ENCODE results near the gene PDE6G.

DNA sequence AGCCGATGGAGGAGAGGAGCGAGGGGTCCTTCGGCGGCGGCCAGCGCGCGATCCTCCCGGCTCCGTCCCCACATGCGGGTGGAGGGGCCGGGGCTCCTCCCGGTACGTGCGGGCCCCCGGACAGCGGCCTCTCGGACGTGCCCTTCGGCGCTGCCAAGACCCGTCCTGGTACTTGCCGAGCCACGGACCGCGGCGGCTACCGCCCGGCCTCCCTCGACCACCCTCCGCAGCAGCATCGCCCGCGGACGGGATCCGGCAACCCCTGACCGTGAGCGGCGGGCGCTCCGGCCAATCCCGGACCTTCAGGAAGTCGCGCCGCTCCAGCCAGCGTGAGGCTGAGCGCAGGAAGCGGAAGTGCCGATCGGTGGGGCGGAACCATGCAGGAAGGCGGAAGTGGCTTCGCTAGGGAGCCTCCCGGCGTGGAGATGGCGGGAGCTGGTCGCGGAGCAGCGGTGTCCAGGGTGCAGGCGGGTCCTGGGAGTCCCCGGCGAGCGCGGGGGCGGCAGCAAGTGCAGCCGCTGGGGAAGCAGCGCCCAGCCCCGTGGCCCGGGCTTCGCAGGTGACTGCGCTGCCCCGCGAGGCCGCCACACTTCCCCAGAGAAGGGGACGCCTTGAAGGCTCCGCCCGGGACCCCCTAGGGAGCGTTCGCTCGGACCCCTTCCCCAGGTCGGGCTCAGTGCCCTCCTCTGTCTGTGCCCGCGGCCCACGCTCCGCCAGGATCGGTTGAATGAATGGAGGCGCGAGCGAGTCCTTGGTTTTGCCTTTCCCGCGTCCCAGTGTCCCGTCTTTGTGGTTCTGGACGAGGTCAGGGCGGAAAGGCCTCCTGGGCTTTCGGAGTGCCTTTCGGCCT is 10.2 kb upstream of the PDE6G start, which contains the start of the genes CCDC137 and OXLD1:
- peak; percentile 98 for TF ChIP-seq POLR2AphosphoS5 (IDR thresholded peaks at IDR 0.05; ENCODE audit: low read depth)
- TF ChIP-seq, protein P1, sequence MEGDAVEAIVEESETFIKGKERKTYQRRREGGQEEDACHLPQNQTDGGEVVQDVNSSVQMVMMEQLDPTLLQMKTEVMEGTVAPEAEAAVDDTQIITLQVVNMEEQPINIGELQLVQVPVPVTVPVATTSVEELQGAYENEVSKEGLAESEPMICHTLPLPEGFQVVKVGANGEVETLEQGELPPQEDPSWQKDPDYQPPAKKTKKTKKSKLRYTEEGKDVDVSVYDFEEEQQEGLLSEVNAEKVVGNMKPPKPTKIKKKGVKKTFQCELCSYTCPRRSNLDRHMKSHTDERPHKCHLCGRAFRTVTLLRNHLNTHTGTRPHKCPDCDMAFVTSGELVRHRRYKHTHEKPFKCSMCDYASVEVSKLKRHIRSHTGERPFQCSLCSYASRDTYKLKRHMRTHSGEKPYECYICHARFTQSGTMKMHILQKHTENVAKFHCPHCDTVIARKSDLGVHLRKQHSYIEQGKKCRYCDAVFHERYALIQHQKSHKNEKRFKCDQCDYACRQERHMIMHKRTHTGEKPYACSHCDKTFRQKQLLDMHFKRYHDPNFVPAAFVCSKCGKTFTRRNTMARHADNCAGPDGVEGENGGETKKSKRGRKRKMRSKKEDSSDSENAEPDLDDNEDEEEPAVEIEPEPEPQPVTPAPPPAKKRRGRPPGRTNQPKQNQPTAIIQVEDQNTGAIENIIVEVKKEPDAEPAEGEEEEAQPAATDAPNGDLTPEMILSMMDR (conservative IDR thresholded peaks at IDR 0.05; ENCODE audit: low read depth in 2 of 2) = no peak
- TF ChIP-seq, protein P2, sequence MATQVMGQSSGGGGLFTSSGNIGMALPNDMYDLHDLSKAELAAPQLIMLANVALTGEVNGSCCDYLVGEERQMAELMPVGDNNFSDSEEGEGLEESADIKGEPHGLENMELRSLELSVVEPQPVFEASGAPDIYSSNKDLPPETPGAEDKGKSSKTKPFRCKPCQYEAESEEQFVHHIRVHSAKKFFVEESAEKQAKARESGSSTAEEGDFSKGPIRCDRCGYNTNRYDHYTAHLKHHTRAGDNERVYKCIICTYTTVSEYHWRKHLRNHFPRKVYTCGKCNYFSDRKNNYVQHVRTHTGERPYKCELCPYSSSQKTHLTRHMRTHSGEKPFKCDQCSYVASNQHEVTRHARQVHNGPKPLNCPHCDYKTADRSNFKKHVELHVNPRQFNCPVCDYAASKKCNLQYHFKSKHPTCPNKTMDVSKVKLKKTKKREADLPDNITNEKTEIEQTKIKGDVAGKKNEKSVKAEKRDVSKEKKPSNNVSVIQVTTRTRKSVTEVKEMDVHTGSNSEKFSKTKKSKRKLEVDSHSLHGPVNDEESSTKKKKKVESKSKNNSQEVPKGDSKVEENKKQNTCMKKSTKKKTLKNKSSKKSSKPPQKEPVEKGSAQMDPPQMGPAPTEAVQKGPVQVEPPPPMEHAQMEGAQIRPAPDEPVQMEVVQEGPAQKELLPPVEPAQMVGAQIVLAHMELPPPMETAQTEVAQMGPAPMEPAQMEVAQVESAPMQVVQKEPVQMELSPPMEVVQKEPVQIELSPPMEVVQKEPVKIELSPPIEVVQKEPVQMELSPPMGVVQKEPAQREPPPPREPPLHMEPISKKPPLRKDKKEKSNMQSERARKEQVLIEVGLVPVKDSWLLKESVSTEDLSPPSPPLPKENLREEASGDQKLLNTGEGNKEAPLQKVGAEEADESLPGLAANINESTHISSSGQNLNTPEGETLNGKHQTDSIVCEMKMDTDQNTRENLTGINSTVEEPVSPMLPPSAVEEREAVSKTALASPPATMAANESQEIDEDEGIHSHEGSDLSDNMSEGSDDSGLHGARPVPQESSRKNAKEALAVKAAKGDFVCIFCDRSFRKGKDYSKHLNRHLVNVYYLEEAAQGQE (IDR thresholded peaks at IDR 0.05; ENCODE audit: unreplicated experiment) = no peak
- TF ChIP-seq ZNF331 (CRISPR knock-in tag; IDR thresholded peaks at IDR 0.05; ENCODE audit: low read depth) = no peak
- TF ChIP-seq EZH2 (IDR thresholded peaks at IDR 0.05; ENCODE audit: low read depth, unreplicated experiment) = no peak
- peak; percentile 67 for TF ChIP-seq CREB1 (CRISPR knock-in tag; IDR thresholded peaks at IDR 0.05; ENCODE audit: low read depth)
- TF ChIP-seq, protein P3, sequence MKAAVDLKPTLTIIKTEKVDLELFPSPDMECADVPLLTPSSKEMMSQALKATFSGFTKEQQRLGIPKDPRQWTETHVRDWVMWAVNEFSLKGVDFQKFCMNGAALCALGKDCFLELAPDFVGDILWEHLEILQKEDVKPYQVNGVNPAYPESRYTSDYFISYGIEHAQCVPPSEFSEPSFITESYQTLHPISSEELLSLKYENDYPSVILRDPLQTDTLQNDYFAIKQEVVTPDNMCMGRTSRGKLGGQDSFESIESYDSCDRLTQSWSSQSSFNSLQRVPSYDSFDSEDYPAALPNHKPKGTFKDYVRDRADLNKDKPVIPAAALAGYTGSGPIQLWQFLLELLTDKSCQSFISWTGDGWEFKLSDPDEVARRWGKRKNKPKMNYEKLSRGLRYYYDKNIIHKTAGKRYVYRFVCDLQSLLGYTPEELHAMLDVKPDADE (IDR thresholded peaks at IDR 0.05) = peak; percentile 87
- TF ChIP-seq EZH2phosphoT487 (IDR thresholded peaks at IDR 0.05; ENCODE audit: unreplicated experiment) = no peak
- TF ChIP-seq STAT1 (IDR thresholded peaks at IDR 0.05; ENCODE audit: unreplicated experiment) = no peak
- TF ChIP-seq JUNB (IDR thresholded peaks at IDR 0.05; ENCODE audit: unreplicated experiment) = no peak
- no peak for TF ChIP-seq ZNF114 (CRISPR knock-in tag; IDR thresholded peaks at IDR 0.05)

Data from GM23338 (cell line).